RPMI7951 (cell line): ENCODE measurements around the gene KRT20. TPM values are rescaled to one million over a fixed set of nuclear protein-coding genes. Genes with fewer than 3 reads are reported as not detected.

Experiments used
- DNase-seq: peaks from one replicate; pipeline ENCODE4 v3.0.0-alpha.2; 2012; ENCODE audit warnings: low read depth
- total RNA-seq: library from RNA; depleted of rRNA; stranded (reverse); fragments of >200 nt; shearing (Covaris generic); gene quantifications from 2 replicates; pipeline ENCODE4 v1.2.3, GENCODE V29; 2014; rRNA removed

Gene KRT20
- total RNA-seq, 1 experiment from 2014 or later: not detected

GRCh38 chr17:40852364-40852763 lies 32.7 kb downstream of the KRT20 start:
- no peak for DNase-seq

- no peak for DNase-seq
These were observed 34.6 kb downstream of the KRT20 start for GRCh38 chr17:40850293-40850972.

- no peak for DNase-seq
These were observed 35.3 kb downstream of the KRT20 start for GRCh38 chr17:40849723-40850122.

GRCh38 chr17:40848583-40849235 lies 36.3 kb downstream of the KRT20 start:
- no peak for DNase-seq

GRCh38 chr17:40846515-40847144 lies 38.4 kb downstream of the KRT20 start:
- DNase-seq: peak; percentile 4

GRCh38 chr17:40844671-40845107 lies 40.4 kb downstream of the KRT20 start:
- no peak for DNase-seq

- DNase-seq: no peak
These were observed 41.8 kb downstream of the KRT20 start for GRCh38 chr17:40843242-40843641.

- DNase-seq: peak; percentile 5
These were observed 43.8 kb downstream of the KRT20 start for GRCh38 chr17:40841246-40841645.

GRCh38 chr17:40839194-40839593 lies 45.8 kb downstream of the KRT20 start:
- DNase-seq: no peak

GRCh38 chr17:40836020-40836419 lies 49.0 kb downstream of the KRT20 start:
- no peak for DNase-seq

- no peak for DNase-seq
These were observed 51.2 kb downstream of the KRT20 start for GRCh38 chr17:40833882-40834281.

- no peak for DNase-seq
These were observed 52.2 kb downstream of the KRT20 start for GRCh38 chr17:40832840-40833239.

- DNase-seq: no peak
These were observed 54.8 kb downstream of the KRT20 start for GRCh38 chr17:40830085-40830776.

- DNase-seq: no peak
These were observed 56.5 kb downstream of the KRT20 start for GRCh38 chr17:40828454-40829044.

GRCh38 chr17:40827746-40828453 lies 57.1 kb downstream of the KRT20 start:
- DNase-seq: peak; percentile 59

Other genes starting within 250 kb of the KRT20 start
- gene SMARCE1, start 237.4 kb downstream of the KRT20 start, total RNA-seq: 64.8 and 90.4 TPM in 2 replicates
- gene KRT222, start 220.1 kb downstream of the KRT20 start, total RNA-seq: not detected in 2 replicates
- gene KRT24, start 181.5 kb downstream of the KRT20 start, total RNA-seq: not detected in 2 replicates
- not detected in 2 replicates for gene KRT25, start 129.9 kb downstream of the KRT20 start, total RNA-seq
- gene KRT26, start 113.0 kb downstream of the KRT20 start, total RNA-seq: not detected in 2 replicates
- not detected in 2 replicates for gene KRT27, start 102.7 kb downstream of the KRT20 start, total RNA-seq
- not detected in 2 replicates for gene KRT28, start 85.3 kb downstream of the KRT20 start, total RNA-seq
- 19.7 and 26.7 TPM in 2 replicates for gene KRT10, start 62.6 kb downstream of the KRT20 start, total RNA-seq
- not detected in 2 replicates for gene KRT12, start 18.0 kb downstream of the KRT20 start, total RNA-seq
- gene KRT23, start 52.4 kb upstream of the KRT20 start, total RNA-seq: 0.20 TPM in 1 of 2 replicates, not detected in the other
- 0.24 TPM in 1 of 2 replicates, not detected in the other for gene KRT39, start 81.7 kb upstream of the KRT20 start, total RNA-seq
- gene KRT40, start 99.1 kb upstream of the KRT20 start, total RNA-seq: not detected in 2 replicates
- not detected in 2 replicates for gene KRTAP3-3, start 108.9 kb upstream of the KRT20 start, total RNA-seq
- gene KRTAP3-2, start 114.7 kb upstream of the KRT20 start, total RNA-seq: not detected in 2 replicates
- gene KRTAP3-1, start 123.9 kb upstream of the KRT20 start, total RNA-seq: not detected in 2 replicates
- not detected in 2 replicates for gene KRTAP1-5, start 142.0 kb upstream of the KRT20 start, total RNA-seq
- not detected in 2 replicates for gene KRTAP1-4, start 145.0 kb upstream of the KRT20 start, total RNA-seq
- gene KRTAP1-3, start 149.6 kb upstream of the KRT20 start, total RNA-seq: not detected in 2 replicates
- gene KRTAP1-1, start 156.2 kb upstream of the KRT20 start, total RNA-seq: not detected in 2 replicates
- gene KRTAP2-1, start 162.1 kb upstream of the KRT20 start, total RNA-seq: 0.48 TPM in 1 of 2 replicates, not detected in the other
- gene KRTAP2-2, start 170.0 kb upstream of the KRT20 start, total RNA-seq: not detected in 2 replicates
- not detected in 2 replicates for gene KRTAP2-3, start 174.9 kb upstream of the KRT20 start, total RNA-seq
- not detected in 2 replicates for gene KRTAP2-4, start 180.6 kb upstream of the KRT20 start, total RNA-seq
- gene KRTAP4-7, start 198.9 kb upstream of the KRT20 start, total RNA-seq: not detected in 2 replicates
- gene KRTAP4-8, start 212.9 kb upstream of the KRT20 start, total RNA-seq: not detected in 2 replicates
- not detected in 2 replicates for gene KRTAP4-16, start 217.0 kb upstream of the KRT20 start, total RNA-seq
- not detected in 2 replicates for gene KRTAP4-9, start 220.1 kb upstream of the KRT20 start, total RNA-seq
- not detected in 2 replicates for gene KRTAP4-11, start 233.1 kb upstream of the KRT20 start, total RNA-seq
- not detected in 2 replicates for gene KRTAP4-12, start 238.9 kb upstream of the KRT20 start, total RNA-seq